GM23338 (cell line): ENCODE measurements around the gene ERP29. TPM values are rescaled to one million over a fixed set of nuclear protein-coding genes. Genes with fewer than 3 reads are reported as not detected.

Source experiments
- ATAC-seq: fragments of 200-7000 bp; cut with Tn5 transposase; 3 replicates; pipeline ENCODE4 v1.9.1; 2020
- DNase-seq: peaks from one replicate; pipeline ENCODE4 v3.0.0-alpha.2; 2015; ENCODE audit warnings: low spot score
- H2AFZ ChIP-seq: fragments of 200-600 bp; sonication (generic); 2 replicates; pipeline ENCODE4 v1.8.0; 2016; ENCODE audit warnings: antibody characterized with exemption, mild to moderate bottlenecking, moderate library complexity
- H3F3A ChIP-seq: fragments of 200-600 bp; sonication (generic); replicated peaks from 2 replicates; pipeline ENCODE4 v1.8.0; 2017; ENCODE audit warnings: antibody characterized with exemption, mixed run types, low read depth
- H3K27ac ChIP-seq: fragments of 200-600 bp; sonication (generic); 2 replicates; pipeline ENCODE4 v1.6.1; 2016; ENCODE audit warnings: low read depth
- H3K27me3 ChIP-seq: fragments of 200-600 bp; sonication (generic); 2 replicates; pipeline ENCODE4 v1.8.0; 2016; ENCODE audit warnings: mild to moderate bottlenecking, mixed run types, moderate library complexity; ENCODE audit not compliant: insufficient read depth
- H3K36me3 ChIP-seq: fragments of 200-600 bp; sonication (generic); 2 replicates; pipeline ENCODE4 v1.8.0; 2016; ENCODE audit warnings: mild to moderate bottlenecking; ENCODE audit not compliant: insufficient read depth
- H3K4me1 ChIP-seq: fragments of 200-600 bp; sonication (generic); 2 replicates; pipeline ENCODE4 v1.8.0; 2016; ENCODE audit warnings: mild to moderate bottlenecking, moderate library complexity; ENCODE audit not compliant: insufficient read depth
- H3K4me2 ChIP-seq: fragments of 200-600 bp; sonication (generic); 2 replicates; pipeline ENCODE4 v1.7.1; 2017; ENCODE audit warnings: mixed run types
- H3K4me3 ChIP-seq: fragments of 200-600 bp; sonication (generic); 2 replicates; pipeline ENCODE4 v1.6.1; 2016; ENCODE audit warnings: mixed run types
- H3K79me2 ChIP-seq: fragments of 200-600 bp; sonication (generic); replicated peaks from 2 replicates; pipeline ENCODE4 v1.8.0; 2017; ENCODE audit warnings: mild to moderate bottlenecking; ENCODE audit not compliant: insufficient read depth
- H3K9me2 ChIP-seq: fragments of 200-600 bp; sonication (generic); 2 replicates; pipeline ENCODE4 v1.8.0; 2017; ENCODE audit not compliant: insufficient read depth
- H4K20me1 ChIP-seq: fragments of 200-600 bp; sonication (generic); replicated peaks from 2 replicates; pipeline ENCODE4 v1.8.0; 2017; ENCODE audit warnings: mild to moderate bottlenecking; ENCODE audit not compliant: insufficient read depth
- H3K27ac Mint-ChIP-seq: 2 replicates; pipeline ENCODE4 v1.8.0; 2020; ENCODE audit warnings: inconsistent platforms, mild to moderate bottlenecking, moderate library complexity, mixed read lengths
- H3K27me3 Mint-ChIP-seq: 3 replicates; pipeline ENCODE4 v1.8.0; 2022; ENCODE audit warnings: low read depth, mild to moderate bottlenecking, moderate library complexity, mixed read lengths, inconsistent platforms; ENCODE audit not compliant: insufficient read depth, poor library complexity
- H3K36me3 Mint-ChIP-seq: 3 replicates; pipeline ENCODE4 v1.8.0; 2021; ENCODE audit warnings: low read depth, mild to moderate bottlenecking, inconsistent platforms, moderate library complexity, mixed read lengths
- H3K4me1 Mint-ChIP-seq: 3 replicates; pipeline ENCODE4 v1.8.0; 2020; ENCODE audit warnings: mild to moderate bottlenecking, inconsistent platforms, mixed read lengths
- H3K4me3 Mint-ChIP-seq: 3 replicates; pipeline ENCODE4 v1.8.0; 2021; ENCODE audit warnings: moderate library complexity, mild to moderate bottlenecking, inconsistent platforms, mixed read lengths
- H3K9me3 Mint-ChIP-seq: 3 replicates; pipeline ENCODE4 v1.8.0; 2020; ENCODE audit warnings: moderate library complexity, mild to moderate bottlenecking, inconsistent platforms, mixed read lengths
- CREB1 ChIP-seq: fragments of 250-450 bp; sonication (Bioruptor Pico); IDR thresholded peaks from 2 replicates; pipeline ENCODE4 v1.5.0; 2020; ENCODE audit warnings: low read depth, mild to moderate bottlenecking, moderate library complexity
- CTCF ChIP-seq, 2 experiments: fragments of 200-600 bp in 1 of 2; sonication (generic) in 1 of 2; conservative IDR thresholded peaks; 2 replicates each; pipeline versions ENCODE4 v1.5.1 to v1.6.1; 2016 to 2017; ENCODE audit warnings: antibody characterized with exemption in 2 of 2, low read depth in 2 of 2, mild to moderate bottlenecking in 2 of 2, moderate library complexity in 1 of 2
- EZH2 ChIP-seq: fragments of 200-600 bp; sonication (generic); IDR thresholded peaks from one replicate; pipeline ENCODE4 v1.8.0; 2017; ENCODE audit warnings: antibody characterized with exemption, mild to moderate bottlenecking, low read depth; ENCODE audit not compliant: unreplicated experiment
- EZH2phosphoT487 ChIP-seq: fragments of 200-600 bp; sonication (generic); IDR thresholded peaks from one replicate; pipeline ENCODE4 v1.8.1; 2018; ENCODE audit warnings: antibody characterized with exemption; ENCODE audit not compliant: unreplicated experiment
- JUNB ChIP-seq: IDR thresholded peaks from one replicate; pipeline ENCODE4 v1.6.1; 2016; ENCODE audit warnings: antibody characterized with exemption; ENCODE audit not compliant: unreplicated experiment
- NANOG ChIP-seq: IDR thresholded peaks from 2 replicates; pipeline ENCODE4 v1.6.1; 2016; ENCODE audit warnings: antibody characterized with exemption, borderline replicate concordance
- POLR2AphosphoS5 ChIP-seq: IDR thresholded peaks from 2 replicates; pipeline ENCODE4 v1.6.1; 2016; ENCODE audit warnings: antibody characterized with exemption, low read depth
- STAT1 ChIP-seq: IDR thresholded peaks from one replicate; pipeline ENCODE4 v1.6.1; 2016; ENCODE audit warnings: antibody characterized with exemption; ENCODE audit not compliant: unreplicated experiment
- ZNF114 ChIP-seq: fragments of 250-450 bp; sonication (Bioruptor Pico); IDR thresholded peaks from 2 replicates; pipeline ENCODE4 v1.5.0; 2020; ENCODE audit warnings: mild to moderate bottlenecking, moderate library complexity
- ZNF331 ChIP-seq: fragments of 250-450 bp; sonication (Bioruptor Pico); IDR thresholded peaks from 2 replicates; pipeline ENCODE4 v1.5.0; 2020; ENCODE audit warnings: low read depth, mild to moderate bottlenecking, moderate library complexity
- polyA plus RNA-seq: library from polyadenylated mRNA; unstranded; fragments of >200 nt; fragmentation: Nextera tagmentation; extraction: Ambion mirVana; gene quantifications from 2 replicates; pipeline ENCODE4 v1.2.1, GENCODE V29; 2016
- total RNA-seq: library from RNA; depleted of rRNA; stranded (reverse); fragments of >200 nt; shearing (Covaris generic); gene quantifications from 2 replicates; pipeline ENCODE4 v1.2.3, GENCODE V29; 2014
- TF ChIP-seq, protein P1 (sequence below): IDR thresholded peaks from 2 replicates; pipeline ENCODE4 v1.6.1; 2016; ENCODE audit warnings: antibody characterized with exemption
- TF ChIP-seq, protein P2 (sequence below): IDR thresholded peaks from one replicate; pipeline ENCODE4 v1.6.1; 2018; ENCODE audit warnings: antibody characterized with exemption; ENCODE audit not compliant: unreplicated experiment
- TF ChIP-seq, protein P3 (sequence below): fragments of 250-450 bp; sonication (Bioruptor Pico); IDR thresholded peaks from 2 replicates; pipeline ENCODE4 v1.5.0; 2020; ENCODE audit warnings: mild to moderate bottlenecking, moderate library complexity

Gene ERP29
- total and polyA plus RNA-seq, 2 experiments from 2014 or later: 90.7 to 166 TPM

GRCh38 chr12:112010415-112011344 is 2.5 kb upstream of the ERP29 start:
- no peak overlapping the region for H2AFZ ChIP-seq
- peaks cover 5% of the 10 kb centered on the region for H3K36me3 ChIP-seq
- peaks cover 19% of the 10 kb centered on the region for H3K36me3 Mint-ChIP-seq
- ATAC-seq: no peak
- peaks cover 5% of the 10 kb centered on the region for H3K9me3 Mint-ChIP-seq
- 0 out of 2 replicates have a peak, but pooled peaks cover 5% of the 10 kb centered on the region for H3K9me2 ChIP-seq
- peaks cover 24% of the 10 kb centered on the region for H3K4me1 ChIP-seq
- peak overlapping the region; percentile 100; the same call in 1 of the 2 replicates for H3K4me3 ChIP-seq
- 0 out of 2 replicates have a peak overlapping the region, but pooled peaks have one; percentile 9 for H3K27ac Mint-ChIP-seq
- peaks cover 37% of the 10 kb centered on the region for H3K4me1 Mint-ChIP-seq
- no peak for DNase-seq
- H3K27me3 ChIP-seq: no peaks in the 10 kb centered on the region
- no peak overlapping the region for H3K27ac ChIP-seq
- peaks cover 35% of the 10 kb centered on the region for H3K79me2 ChIP-seq
- TF ChIP-seq JUNB: no peak
- TF ChIP-seq, protein P1, sequence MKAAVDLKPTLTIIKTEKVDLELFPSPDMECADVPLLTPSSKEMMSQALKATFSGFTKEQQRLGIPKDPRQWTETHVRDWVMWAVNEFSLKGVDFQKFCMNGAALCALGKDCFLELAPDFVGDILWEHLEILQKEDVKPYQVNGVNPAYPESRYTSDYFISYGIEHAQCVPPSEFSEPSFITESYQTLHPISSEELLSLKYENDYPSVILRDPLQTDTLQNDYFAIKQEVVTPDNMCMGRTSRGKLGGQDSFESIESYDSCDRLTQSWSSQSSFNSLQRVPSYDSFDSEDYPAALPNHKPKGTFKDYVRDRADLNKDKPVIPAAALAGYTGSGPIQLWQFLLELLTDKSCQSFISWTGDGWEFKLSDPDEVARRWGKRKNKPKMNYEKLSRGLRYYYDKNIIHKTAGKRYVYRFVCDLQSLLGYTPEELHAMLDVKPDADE: no peak
- no peak for TF ChIP-seq CTCF (conservative IDR thresholded peaks at IDR 0.05; ENCODE audit: low read depth in 2 of 2)
- TF ChIP-seq, protein P2, sequence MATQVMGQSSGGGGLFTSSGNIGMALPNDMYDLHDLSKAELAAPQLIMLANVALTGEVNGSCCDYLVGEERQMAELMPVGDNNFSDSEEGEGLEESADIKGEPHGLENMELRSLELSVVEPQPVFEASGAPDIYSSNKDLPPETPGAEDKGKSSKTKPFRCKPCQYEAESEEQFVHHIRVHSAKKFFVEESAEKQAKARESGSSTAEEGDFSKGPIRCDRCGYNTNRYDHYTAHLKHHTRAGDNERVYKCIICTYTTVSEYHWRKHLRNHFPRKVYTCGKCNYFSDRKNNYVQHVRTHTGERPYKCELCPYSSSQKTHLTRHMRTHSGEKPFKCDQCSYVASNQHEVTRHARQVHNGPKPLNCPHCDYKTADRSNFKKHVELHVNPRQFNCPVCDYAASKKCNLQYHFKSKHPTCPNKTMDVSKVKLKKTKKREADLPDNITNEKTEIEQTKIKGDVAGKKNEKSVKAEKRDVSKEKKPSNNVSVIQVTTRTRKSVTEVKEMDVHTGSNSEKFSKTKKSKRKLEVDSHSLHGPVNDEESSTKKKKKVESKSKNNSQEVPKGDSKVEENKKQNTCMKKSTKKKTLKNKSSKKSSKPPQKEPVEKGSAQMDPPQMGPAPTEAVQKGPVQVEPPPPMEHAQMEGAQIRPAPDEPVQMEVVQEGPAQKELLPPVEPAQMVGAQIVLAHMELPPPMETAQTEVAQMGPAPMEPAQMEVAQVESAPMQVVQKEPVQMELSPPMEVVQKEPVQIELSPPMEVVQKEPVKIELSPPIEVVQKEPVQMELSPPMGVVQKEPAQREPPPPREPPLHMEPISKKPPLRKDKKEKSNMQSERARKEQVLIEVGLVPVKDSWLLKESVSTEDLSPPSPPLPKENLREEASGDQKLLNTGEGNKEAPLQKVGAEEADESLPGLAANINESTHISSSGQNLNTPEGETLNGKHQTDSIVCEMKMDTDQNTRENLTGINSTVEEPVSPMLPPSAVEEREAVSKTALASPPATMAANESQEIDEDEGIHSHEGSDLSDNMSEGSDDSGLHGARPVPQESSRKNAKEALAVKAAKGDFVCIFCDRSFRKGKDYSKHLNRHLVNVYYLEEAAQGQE: no peak
- TF ChIP-seq EZH2phosphoT487: no peak
- no peak for TF ChIP-seq EZH2
- TF ChIP-seq CREB1 (CRISPR knock-in tag): no peak
- TF ChIP-seq, protein P3, sequence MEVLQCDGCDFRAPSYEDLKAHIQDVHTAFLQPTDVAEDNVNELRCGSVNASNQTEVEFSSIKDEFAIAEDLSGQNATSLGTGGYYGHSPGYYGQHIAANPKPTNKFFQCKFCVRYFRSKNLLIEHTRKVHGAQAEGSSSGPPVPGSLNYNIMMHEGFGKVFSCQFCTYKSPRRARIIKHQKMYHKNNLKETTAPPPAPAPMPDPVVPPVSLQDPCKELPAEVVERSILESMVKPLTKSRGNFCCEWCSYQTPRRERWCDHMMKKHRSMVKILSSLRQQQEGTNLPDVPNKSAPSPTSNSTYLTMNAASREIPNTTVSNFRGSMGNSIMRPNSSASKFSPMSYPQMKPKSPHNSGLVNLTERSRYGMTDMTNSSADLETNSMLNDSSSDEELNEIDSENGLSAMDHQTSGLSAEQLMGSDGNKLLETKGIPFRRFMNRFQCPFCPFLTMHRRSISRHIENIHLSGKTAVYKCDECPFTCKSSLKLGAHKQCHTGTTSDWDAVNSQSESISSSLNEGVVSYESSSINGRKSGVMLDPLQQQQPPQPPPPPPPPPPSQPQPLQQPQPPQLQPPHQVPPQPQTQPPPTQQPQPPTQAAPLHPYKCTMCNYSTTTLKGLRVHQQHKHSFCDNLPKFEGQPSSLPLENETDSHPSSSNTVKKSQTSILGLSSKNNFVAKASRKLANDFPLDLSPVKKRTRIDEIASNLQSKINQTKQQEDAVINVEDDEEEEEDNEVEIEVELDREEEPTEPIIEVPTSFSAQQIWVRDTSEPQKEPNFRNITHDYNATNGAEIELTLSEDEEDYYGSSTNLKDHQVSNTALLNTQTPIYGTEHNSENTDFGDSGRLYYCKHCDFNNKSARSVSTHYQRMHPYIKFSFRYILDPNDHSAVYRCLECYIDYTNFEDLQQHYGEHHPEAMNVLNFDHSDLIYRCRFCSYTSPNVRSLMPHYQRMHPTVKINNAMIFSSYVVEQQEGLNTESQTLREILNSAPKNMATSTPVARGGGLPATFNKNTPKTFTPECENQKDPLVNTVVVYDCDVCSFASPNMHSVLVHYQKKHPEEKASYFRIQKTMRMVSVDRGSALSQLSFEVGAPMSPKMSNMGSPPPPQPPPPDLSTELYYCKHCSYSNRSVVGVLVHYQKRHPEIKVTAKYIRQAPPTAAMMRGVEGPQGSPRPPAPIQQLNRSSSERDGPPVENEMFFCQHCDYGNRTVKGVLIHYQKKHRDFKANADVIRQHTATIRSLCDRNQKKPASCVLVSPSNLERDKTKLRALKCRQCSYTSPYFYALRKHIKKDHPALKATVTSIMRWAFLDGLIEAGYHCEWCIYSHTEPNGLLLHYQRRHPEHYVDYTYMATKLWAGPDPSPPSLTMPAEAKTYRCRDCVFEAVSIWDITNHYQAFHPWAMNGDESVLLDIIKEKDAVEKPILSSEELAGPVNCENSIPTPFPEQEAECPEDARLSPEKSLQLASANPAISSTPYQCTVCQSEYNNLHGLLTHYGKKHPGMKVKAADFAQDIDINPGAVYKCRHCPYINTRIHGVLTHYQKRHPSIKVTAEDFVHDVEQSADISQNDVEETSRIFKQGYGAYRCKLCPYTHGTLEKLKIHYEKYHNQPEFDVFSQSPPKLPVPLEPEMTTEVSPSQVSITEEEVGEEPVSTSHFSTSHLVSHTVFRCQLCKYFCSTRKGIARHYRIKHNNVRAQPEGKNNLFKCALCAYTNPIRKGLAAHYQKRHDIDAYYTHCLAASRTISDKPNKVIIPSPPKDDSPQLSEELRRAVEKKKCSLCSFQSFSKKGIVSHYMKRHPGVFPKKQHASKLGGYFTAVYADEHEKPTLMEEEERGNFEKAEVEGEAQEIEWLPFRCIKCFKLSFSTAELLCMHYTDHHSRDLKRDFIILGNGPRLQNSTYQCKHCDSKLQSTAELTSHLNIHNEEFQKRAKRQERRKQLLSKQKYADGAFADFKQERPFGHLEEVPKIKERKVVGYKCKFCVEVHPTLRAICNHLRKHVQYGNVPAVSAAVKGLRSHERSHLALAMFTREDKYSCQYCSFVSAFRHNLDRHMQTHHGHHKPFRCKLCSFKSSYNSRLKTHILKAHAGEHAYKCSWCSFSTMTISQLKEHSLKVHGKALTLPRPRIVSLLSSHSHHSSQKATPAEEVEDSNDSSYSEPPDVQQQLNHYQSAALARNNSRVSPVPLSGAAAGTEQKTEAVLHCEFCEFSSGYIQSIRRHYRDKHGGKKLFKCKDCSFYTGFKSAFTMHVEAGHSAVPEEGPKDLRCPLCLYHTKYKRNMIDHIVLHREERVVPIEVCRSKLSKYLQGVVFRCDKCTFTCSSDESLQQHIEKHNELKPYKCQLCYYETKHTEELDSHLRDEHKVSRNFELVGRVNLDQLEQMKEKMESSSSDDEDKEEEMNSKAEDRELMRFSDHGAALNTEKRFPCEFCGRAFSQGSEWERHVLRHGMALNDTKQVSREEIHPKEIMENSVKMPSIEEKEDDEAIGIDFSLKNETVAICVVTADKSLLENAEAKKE (CRISPR knock-in tag): no peak
- no peak for TF ChIP-seq POLR2AphosphoS5
- TF ChIP-seq ZNF114 (CRISPR knock-in tag): no peak
- TF ChIP-seq STAT1: no peak
- no peak for TF ChIP-seq NANOG
- TF ChIP-seq ZNF331 (CRISPR knock-in tag): no peak
- H3F3A ChIP-seq: peaks cover 15% of the 10 kb centered on the region; the same call in 1 of the 2 replicates
- H3K27me3 Mint-ChIP-seq: peaks cover 16% of the 10 kb centered on the region
- H4K20me1 ChIP-seq: peaks cover 7% of the 10 kb centered on the region
- peak overlapping the region; percentile 97; the same call in 2 of the 3 replicates for H3K4me3 Mint-ChIP-seq
- no peak overlapping the region for H3K4me2 ChIP-seq
